ENCODE data around the gene KNDC1. TPM values are rescaled to one million over a fixed set of nuclear protein-coding genes. Genes with fewer than 3 reads are reported as not detected.

The KNDC1 gene
- total and polyA plus RNA-seq, 2 of the 4 experiments (the other 2 are of a cell fraction) = 0.18 to 1.1 TPM

DNA sequence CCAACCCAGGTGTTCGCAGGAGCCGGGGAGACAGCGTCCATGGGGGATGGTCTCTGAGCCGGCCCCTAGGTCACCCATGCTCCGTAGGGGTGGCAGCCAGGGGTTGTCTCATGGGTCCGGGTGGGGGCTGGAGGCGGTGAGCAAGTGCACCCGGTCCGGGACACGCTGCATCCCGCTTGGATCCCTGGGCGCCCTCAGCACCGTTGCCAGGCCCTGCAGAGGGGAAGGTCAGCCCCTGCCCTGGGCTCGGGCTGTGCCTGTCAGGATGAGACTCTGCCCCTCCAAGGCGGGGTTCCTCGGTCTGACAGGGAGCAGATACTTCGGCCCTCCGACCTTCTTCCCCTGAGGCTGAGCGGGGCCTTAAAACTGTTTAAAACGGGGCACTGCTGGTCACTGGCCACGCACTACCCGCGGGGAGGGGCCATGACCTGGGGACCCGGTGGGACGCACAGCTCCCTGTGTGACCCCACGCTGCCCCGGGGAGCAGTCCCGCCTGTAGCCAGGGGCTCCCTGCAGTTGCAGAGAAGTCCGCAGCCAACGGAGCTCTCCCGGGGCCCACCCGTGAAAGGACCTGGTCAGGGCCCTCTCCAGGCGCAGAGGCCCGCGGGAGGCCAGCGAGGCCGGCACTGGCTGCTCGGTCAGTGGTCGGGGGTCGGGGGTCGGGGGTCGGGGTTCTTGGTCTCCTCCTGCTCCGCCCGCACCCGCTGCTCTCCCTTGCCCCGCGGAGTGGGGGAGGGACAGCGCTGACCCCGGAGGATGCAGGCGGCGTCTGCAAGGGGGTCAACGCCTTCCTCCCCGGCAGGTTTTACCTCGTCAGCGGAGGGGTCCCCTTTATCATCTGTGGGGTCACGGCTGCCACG, 33.4 kb upstream of the KNDC1 start:
- Histone ChIP-seq H4K5ac (ENCODE audit: low read depth, low read length) (no peak overlapping the region), H3K79me1 (ENCODE audit: low read depth in 1 of 2, low read length in 2 of 2) (no peaks in the 10 kb centered on the region), H4K91ac (ENCODE audit: insufficient read depth, low read depth, low read length) (no peak overlapping the region), H3K27ac (ENCODE audit: insufficient read depth, low read length) (no peak overlapping the region), H2AK9ac (replicated peaks; ENCODE audit: low read depth, low read length, poor library complexity) (no peak overlapping the region), H2AFZ (replicated peaks; ENCODE audit: low read length, poor library complexity) (no peak overlapping the region), H2BK15ac (ENCODE audit: low read depth, low read length) (no peak overlapping the region), H2BK120ac (ENCODE audit: low read depth, low read length) (no peak overlapping the region), H2BK5ac (ENCODE audit: low read depth, low read length, poor library complexity, severe bottlenecking) (no peak overlapping the region), H2AK5ac (ENCODE audit: low read depth, low read length) (no peak overlapping the region), H3K14ac (replicated peaks; ENCODE audit: low read depth, low read length) (no peak overlapping the region), H3K4me1 (ENCODE audit: control insufficient read depth, insufficient read depth, low read length) (no peaks in the 10 kb centered on the region), H3K9ac (ENCODE audit: low read depth, low read length) (no peak overlapping the region), H3K4me3 (ENCODE audit: insufficient read depth, low read depth, low read length) (no peak overlapping the region), H3K4me2 (ENCODE audit: low read depth, low read length) (no peak overlapping the region), H3K18ac (ENCODE audit: low read depth, low read length) (no peak overlapping the region), H3K9me3 (ENCODE audit: control insufficient read depth, insufficient read depth, low read length) (peaks cover 5% of the 10 kb centered on the region; the same call in 1 of the 2 replicates), H3K4ac (ENCODE audit: low read depth, low read length) (no peak overlapping the region), H3K9me1 (ENCODE audit: insufficient read depth, low read length) (no peaks in the 10 kb centered on the region), H4K8ac (ENCODE audit: low read depth in 2 of 2, low read length in 2 of 2) (no peak overlapping the region), H4K20me1 (ENCODE audit: insufficient read depth, low read length) (no peaks in the 10 kb centered on the region), H2BK20ac (ENCODE audit: low read depth, low read length) (no peak overlapping the region), H3K56ac (ENCODE audit: extremely low read depth, insufficient read depth, low read length) (no peak overlapping the region), H3K36me3 (ENCODE audit: control insufficient read depth, insufficient read depth, low read length) (no peaks in the 10 kb centered on the region), H3K23ac (ENCODE audit: low read depth, low read length) (no peak overlapping the region), H3K27me3 (ENCODE audit: control insufficient read depth, insufficient read depth, low read length) (no peaks in the 10 kb centered on the region; the same call in 1 of the 2 replicates)
- intact Hi-C loops (cut with micrococcal nuclease) (no loop called here), dilution Hi-C loops (cut with HindIII; ENCODE audit: low sequenced_read_pairs, unreplicated experiment) (no loop called here), in situ Hi-C loops (cut with MboI; ENCODE audit: low sequenced_read_pairs) (loop anchor here (25.0 kb wide), 1 partner anchor 464 kb away; no protein-coding TSS in a partner anchor)
- POLR2A ChIA-PET (ENCODE audit: unreplicated experiment) = no interaction called here
- CTCF ChIA-PET = no interaction called here
- DNase-seq = no peak
- WGBS, 2 experiments (ENCODE audit: extremely low coverage in 2 of 2, insufficient read length in 1 of 2) = 85% methylated on average over 15 of the region's 57 CpGs; no CpG with 5 or more reads in 1 of the 2 experiments
- BruUV-seq (replicated peaks) = no TSS peak
- ATAC-seq (ENCODE audit: low read depth) = no peak
- TF ChIP-seq POLR2A (IDR thresholded peaks at IDR 0.05; ENCODE audit: low read depth, low read length) = no peak
- no peak for TF ChIP-seq NFE2L2 (IDR thresholded peaks at IDR 0.05; ENCODE audit: low read depth, low read length)
- TF ChIP-seq CEBPB (IDR thresholded peaks at IDR 0.05; ENCODE audit: low read depth, low read length) = no peak
- no peak for TF ChIP-seq SMC3 (IDR thresholded peaks at IDR 0.05; ENCODE audit: low read depth, low read length)
- no peak for TF ChIP-seq RAD21 (IDR thresholded peaks at IDR 0.05; ENCODE audit: low read length)
- no peak for TF ChIP-seq MXI1 (IDR thresholded peaks at IDR 0.05; ENCODE audit: borderline replicate concordance, low read depth, low read length)
- no peak for TF ChIP-seq CHD1 (IDR thresholded peaks at IDR 0.05; ENCODE audit: low read depth, low read length)
- no peak for TF ChIP-seq BHLHE40 (IDR thresholded peaks at IDR 0.05; ENCODE audit: low read depth, low read length)
- TF ChIP-seq MAFK (IDR thresholded peaks at IDR 0.05; ENCODE audit: low read depth, low read length) = no peak
- no peak for TF ChIP-seq FOS (IDR thresholded peaks at IDR 0.05; ENCODE audit: low read depth, low read length)
- TF ChIP-seq, protein P1, sequence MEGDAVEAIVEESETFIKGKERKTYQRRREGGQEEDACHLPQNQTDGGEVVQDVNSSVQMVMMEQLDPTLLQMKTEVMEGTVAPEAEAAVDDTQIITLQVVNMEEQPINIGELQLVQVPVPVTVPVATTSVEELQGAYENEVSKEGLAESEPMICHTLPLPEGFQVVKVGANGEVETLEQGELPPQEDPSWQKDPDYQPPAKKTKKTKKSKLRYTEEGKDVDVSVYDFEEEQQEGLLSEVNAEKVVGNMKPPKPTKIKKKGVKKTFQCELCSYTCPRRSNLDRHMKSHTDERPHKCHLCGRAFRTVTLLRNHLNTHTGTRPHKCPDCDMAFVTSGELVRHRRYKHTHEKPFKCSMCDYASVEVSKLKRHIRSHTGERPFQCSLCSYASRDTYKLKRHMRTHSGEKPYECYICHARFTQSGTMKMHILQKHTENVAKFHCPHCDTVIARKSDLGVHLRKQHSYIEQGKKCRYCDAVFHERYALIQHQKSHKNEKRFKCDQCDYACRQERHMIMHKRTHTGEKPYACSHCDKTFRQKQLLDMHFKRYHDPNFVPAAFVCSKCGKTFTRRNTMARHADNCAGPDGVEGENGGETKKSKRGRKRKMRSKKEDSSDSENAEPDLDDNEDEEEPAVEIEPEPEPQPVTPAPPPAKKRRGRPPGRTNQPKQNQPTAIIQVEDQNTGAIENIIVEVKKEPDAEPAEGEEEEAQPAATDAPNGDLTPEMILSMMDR (conservative IDR thresholded peaks at IDR 0.05; ENCODE audit: low read depth, low read length) = no peak
- TF ChIP-seq, protein P2, sequence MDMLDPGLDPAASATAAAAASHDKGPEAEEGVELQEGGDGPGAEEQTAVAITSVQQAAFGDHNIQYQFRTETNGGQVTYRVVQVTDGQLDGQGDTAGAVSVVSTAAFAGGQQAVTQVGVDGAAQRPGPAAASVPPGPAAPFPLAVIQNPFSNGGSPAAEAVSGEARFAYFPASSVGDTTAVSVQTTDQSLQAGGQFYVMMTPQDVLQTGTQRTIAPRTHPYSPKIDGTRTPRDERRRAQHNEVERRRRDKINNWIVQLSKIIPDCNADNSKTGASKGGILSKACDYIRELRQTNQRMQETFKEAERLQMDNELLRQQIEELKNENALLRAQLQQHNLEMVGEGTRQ (IDR thresholded peaks at IDR 0.05; ENCODE audit: low read depth, low read length) = no peak
- no peak for TF ChIP-seq MAZ (IDR thresholded peaks at IDR 0.05; ENCODE audit: borderline replicate concordance, low read depth, low read length)
- TF ChIP-seq RCOR1 (IDR thresholded peaks at IDR 0.05; ENCODE audit: insufficient replicate concordance, low read length) = no peak
- TF ChIP-seq RFX5 (IDR thresholded peaks at IDR 0.05; ENCODE audit: low read depth, low read length) = no peak
